Left cardiac atrium (tissue), 4 donors: ENCODE measurements around the gene BICDL1. TPM values are rescaled to one million over a fixed set of nuclear protein-coding genes. Genes with fewer than 3 reads are reported as not detected.
"Not testable (repeated sequence)": the region's sequence is repeated elsewhere in the genome, so short reads cannot be mapped to it uniquely, and the experiment has no call there.

Source experiments
- ATAC-seq, 2 donors: fragments of 200-7000 bp; cut with Tn5 transposase; one replicate each; pipeline ENCODE4 v1.9.1; 2020; ENCODE audit warnings: mild to moderate bottlenecking in 2 of 2, moderate library complexity in 2 of 2
- DNase-seq: peaks from one replicate; pipeline ENCODE4 v3.0.0-alpha.2; 2020
- intact Hi-C, 2 donors: fragments of 100-400 bp; cut with DNase I; formaldehyde crosslinking; loops; one replicate each; pipeline versions ENCODE4 v1.14.1 to v1.15.1; 2022 to 2023
- long read RNA-seq: library from polyadenylated mRNA; unstranded; transcript quantifications from one replicate; pipeline ENCODE4 v2.0.0, GENCODE V29; 2021
- total RNA-seq, 2 donors: library from RNA; stranded (reverse); fragmentation: NEBNext Ultra II Directional; extraction: Animal tissue kit (Norgen Biotek cat#: 25700); gene quantifications; one replicate each; pipeline ENCODE4 v1.2.1, GENCODE V29; 2021
- donor health status: DM: no; HTN: yes; CAD: no.
- donor health status: DM: no; HTN: yes; CAD: no; lungs with severe emphysema.
- donor health status: DM: yes; HTN: yes; CAD: no.
- donor health status: Dilated cardiomyopathy.

The BICDL1 gene, protein sequence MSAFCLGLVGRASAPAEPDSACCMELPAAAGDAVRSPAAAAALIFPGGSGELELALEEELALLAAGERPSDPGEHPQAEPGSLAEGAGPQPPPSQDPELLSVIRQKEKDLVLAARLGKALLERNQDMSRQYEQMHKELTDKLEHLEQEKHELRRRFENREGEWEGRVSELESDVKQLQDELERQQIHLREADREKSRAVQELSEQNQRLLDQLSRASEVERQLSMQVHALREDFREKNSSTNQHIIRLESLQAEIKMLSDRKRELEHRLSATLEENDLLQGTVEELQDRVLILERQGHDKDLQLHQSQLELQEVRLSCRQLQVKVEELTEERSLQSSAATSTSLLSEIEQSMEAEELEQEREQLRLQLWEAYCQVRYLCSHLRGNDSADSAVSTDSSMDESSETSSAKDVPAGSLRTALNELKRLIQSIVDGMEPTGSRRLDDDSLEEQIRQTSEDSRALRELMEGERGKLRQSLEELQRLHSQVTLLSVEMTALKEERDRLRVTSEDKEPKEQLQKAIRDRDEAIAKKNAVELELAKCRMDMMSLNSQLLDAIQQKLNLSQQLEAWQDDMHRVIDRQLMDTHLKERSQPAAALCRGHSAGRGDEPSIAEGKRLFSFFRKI
- total RNA-seq: 10 to 100 TPM; 12.6 to 13.4 TPM
- long read RNA-seq, partial matches to known transcripts: 3 of 9 reads
- long read RNA-seq, other reads (novel, unspliced or antisense): 5 of 9 reads

DNA sequence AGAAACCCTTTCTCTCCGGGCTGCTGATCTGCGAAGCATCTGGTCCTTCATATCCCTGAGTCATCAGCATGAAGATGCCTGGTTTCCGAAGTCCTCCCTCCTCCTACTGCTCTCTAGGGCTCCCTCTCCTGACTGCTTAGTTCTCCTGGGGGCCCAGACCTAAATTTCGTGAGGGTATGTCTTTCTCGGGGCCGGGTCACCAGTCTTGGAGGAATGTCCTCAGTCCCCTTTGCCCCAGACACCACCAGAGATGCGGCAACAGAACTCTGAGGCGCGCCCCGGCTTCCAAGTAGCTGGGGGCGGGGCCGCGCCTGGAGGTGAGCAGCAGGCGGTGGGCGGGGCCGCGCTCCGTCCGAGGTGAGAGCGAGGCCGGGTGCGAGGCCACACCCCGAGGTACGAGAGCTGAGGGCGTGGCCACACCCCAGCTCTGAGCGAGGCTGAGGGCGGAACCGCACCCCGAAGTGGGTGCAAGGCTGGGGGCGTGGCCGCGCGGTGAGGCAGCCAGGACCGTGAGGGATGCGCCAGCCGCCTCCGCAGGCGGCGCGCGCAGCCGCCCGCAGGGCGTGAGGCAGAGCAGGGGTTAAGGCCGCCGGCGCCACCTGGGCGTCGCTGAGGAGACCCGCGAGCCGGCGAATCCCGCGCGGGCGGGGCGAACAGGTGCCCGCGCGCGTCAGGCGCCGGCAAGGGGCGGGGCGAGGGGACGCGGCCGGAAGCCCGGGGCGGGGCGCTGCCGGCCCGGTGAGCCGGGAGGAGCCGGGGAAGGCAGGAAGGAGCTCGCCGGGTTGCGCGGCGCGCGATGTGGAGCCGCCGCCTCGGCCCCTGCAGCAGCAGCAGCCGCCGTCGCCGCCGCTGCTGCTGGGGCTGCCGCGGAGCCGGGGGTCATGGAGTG, at the start of gene BICDL1:
Gene BICDL1, plus strand, starts transcription at position 765 of the 889 bp plus-strand sequence. CDS start 633 bp downstream, outside the sequence.
- intact Hi-C loops: no loop called here
- ATAC-seq (peak; percentile 79 to 97), DNase-seq (peak; percentile 75)

DNA sequence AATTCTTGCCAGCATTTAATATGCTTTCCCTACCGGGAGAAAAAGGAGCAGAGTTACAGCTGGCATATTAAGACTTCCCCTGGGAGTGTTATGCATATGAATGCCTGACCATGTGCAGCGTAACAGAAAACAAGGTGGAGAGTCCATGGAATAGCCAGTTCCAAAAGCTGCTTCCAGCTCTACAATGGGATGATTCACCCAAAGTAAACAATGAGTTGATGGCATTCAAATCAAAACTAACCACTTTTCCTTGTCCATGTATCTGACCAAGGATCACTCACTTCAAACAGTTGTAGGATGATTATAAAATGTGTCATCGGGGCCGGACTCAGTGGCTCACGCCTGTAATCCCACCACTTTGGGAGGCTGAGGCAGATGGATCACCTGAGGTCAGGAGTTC, 48.1 kb upstream of the BICDL1 start:
- ATAC-seq (no peak), DNase-seq (no peak)
- intact Hi-C loops: no loop called here

DNA sequence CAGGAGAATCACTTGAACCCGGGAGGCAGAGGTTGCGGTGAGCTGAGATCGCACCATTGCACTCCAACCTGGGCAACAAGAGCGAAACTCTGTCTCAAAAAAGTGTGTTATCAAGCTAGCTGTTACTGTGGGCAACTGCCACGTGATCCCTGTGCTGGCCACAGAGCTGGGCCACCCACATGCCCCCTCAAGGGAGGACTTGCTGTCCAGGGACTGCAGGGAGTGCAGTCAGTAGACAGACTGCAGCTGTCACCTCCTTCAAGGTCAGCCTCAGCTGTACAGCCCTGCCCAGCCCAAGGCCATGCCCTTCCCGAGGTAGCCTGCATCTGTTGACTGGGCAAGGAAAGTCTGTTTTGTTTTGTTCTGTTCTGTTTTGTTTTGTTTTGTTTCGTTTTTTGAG, 46.6 kb upstream of the BICDL1 start:
- intact Hi-C loops: no loop called here
- DNase-seq: no peak
- ATAC-seq: no peak

DNA sequence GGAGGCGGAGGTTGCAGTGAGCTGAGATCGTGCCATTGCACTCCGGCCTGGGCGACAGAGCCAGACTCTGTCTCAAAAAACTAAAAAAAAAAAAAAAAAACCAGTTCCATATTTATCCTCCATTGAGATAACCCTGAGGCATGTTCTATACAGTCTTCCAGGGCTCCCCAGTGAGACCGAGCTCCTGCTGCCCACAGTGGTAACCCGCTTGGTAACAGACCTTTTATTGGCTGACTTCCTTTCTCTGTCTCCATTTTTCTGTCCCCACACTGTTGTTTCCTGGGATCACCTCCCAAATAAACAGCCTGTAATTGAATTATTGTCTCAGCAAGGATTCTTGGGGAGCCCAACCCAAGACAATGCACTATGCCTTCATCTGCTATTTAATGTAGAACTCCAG, 42.8 kb upstream of the BICDL1 start:
- ATAC-seq (no peak), DNase-seq (no peak)
- intact Hi-C loops: no loop called here

DNA sequence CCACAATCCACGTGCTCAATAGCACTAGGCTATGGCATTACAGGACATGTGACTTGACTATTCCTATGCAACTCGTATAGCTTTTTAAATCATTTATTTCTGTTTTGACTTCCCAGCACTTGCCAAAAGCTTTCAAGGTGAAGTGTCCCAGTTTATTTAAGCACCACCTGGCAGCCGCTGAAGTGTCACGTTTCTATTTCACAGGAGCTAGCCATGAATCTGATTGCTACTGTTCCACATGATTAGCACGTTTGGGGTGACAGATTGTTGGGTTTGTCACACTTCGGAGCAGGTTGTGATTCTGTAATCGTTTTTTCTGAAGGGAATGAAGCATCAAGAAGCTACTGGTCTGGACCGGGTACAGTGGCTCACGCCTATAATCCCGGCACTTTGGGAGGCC, 39.9 kb upstream of the BICDL1 start:
- DNase-seq (no peak), ATAC-seq (no peak)
- intact Hi-C loops: no loop called here

DNA sequence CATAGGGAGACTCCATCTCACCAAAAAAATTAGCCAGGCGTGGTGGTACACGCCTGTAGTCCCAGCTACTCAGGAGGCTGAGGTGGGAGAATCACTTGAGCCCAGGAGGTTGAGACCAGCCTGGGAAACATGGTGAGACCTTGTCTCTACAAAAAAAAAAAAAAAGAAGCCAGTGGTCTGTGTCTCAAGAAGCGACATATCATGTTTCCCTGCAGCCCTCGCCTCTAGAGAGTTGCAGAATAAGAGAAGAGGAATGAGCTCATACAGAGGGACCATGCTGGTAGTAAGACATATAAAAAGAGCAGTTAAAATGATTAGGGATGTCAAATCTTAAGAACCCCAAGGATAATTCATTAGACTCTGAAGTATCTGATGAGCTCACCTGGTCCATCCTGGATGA, 39.4 kb upstream of the BICDL1 start:
- ATAC-seq (no peak), DNase-seq (no peak)
- intact Hi-C loops: no loop called here

DNA sequence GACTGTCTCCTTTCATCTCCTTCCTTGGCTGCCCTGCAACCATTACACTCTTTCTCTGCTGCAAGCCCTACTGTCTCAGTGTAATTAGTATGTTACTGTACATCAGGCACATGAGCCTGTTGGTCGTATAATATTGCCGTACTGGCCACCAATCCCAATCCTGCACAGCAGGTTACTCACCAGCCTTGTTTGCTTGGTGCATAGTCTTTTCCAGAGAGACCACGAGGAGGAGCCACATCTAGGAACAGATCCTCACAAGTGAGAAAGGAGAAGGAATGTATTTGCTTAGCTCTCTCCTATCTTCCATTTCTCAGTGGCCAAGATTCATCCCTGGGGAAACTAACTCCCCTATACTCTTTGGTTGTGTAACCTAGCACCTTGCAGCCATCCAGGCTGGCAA, 33.0 kb upstream of the BICDL1 start:
- no peak for ATAC-seq
- intact Hi-C loops: no loop called here
- DNase-seq: no peak

DNA sequence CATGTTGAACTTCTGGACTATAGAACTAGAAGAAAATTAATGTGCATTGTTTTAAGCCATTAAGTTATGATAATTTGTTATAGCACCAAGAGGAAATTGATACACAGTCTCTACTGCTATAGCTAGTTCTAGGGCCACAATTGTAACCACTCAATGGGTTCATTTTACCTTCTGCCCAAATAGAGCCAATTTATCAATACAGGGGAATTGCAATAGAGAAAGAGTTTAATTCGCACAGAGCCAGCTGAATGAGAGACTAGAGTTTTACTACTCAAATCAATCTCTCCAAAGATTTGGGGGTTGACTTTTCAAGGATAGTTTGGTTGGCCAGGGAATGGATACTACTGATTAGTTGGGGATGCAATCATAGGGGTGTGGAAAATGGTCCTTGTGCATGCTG, 31.9 kb upstream of the BICDL1 start:
- ATAC-seq: no peak
- intact Hi-C loops: no loop called here
- DNase-seq: no peak

DNA sequence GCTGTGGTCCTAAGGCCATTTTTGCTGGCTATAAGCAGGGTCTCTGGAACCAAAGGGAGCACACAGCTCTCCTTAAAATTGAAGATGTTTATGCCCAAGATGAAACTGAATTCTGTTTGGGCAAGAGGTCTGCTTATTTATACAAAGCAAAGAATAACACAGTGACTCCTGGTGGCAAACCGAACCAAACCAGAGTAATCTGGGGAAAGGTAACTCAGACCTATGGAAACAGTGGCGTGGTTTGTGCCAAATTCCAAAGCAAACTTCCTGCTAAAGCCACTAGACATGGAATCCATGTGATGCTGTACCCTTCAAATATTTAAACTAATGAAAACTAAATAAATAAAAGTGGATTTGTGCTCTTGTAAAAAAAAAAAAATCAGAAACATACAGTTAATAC, 29.6 kb upstream of the BICDL1 start:
- no peak for ATAC-seq
- intact Hi-C loops: no loop called here
- DNase-seq: no peak

DNA sequence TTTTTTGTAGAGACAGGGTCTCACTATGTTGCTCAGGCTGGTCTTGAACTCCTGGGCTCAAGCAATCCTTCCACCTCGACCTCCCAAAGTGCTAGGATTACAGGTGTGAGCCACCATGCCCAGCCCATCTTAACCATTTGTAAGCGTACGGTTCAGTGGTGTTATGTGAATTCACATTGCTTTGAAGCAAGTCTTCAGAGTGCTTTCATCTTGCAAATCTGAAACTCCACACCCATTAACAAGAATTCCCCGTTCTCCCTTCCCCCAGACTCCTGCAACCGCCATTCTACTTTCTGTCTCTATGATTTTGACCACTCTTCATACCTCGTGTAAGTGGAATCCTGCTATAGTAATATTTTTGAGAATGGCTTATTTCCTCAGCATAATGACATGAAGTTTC, 24.9 kb upstream of the BICDL1 start:
- intact Hi-C loops: no loop called here
- ATAC-seq (no peak), DNase-seq (no peak)

DNA sequence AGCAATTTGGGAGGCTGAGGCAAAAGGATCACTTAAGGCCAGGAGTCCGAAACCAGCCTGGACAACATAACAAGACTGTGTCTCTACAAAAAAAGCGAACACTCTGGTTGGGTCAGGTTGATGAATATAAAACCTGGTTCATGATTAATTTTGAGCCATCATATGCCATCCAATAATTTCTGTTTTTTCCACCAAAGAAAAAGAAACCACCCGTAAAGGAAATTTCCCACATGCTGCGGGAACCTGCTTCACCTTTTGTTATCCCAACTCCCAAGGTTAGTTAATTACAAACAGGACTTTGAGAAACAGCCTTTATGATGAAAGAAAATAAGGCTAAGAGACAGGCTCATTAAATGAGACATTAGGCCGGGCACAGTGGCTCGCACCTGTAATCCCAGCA, 24.1 kb upstream of the BICDL1 start:
- intact Hi-C loops: no loop called here
- no peak for ATAC-seq
- DNase-seq: no peak

DNA sequence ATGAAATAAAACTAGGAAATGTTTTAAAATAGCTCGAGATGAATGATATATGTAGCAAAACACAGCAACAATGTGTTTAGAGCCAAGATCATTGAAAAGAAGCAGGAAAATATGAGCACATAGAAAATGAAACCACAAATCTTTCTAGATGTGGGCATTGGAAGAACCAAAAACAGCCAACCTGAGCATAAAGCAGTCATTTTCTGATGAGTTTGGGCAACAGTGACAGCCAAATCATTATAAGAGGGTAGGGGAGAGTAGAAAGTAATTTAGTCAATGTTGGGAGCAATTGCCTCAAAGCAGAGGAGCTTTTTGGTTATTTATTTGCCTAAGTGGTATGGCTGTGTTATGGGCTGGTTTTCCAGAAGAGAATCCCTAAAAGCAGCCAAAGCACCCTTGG, 8.8 kb upstream of the BICDL1 start:
- intact Hi-C loops: no loop called here
- DNase-seq: no peak
- no peak for ATAC-seq

DNA sequence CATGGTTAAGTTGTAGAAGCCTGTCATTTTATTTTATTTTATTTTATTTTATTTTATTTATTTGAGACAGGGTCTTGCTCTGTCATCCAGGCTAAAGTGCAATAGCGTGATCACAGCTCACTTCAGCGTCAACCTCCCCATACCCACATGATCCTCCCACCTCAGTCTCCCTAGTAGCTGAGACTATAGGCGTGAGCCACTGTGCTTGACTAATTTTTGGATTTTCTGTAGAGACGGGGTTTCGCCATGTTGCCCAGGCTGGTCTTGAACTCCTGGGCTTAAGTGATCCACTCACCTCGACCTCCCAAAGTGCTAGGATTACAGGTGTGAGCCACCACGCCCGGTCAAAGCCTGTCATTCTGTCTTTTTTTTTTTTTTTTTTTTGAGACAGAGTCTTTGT, 8.3 kb upstream of the BICDL1 start:
- intact Hi-C loops, ATAC-seq, DNase-seq: not testable (repeated sequence)

DNA sequence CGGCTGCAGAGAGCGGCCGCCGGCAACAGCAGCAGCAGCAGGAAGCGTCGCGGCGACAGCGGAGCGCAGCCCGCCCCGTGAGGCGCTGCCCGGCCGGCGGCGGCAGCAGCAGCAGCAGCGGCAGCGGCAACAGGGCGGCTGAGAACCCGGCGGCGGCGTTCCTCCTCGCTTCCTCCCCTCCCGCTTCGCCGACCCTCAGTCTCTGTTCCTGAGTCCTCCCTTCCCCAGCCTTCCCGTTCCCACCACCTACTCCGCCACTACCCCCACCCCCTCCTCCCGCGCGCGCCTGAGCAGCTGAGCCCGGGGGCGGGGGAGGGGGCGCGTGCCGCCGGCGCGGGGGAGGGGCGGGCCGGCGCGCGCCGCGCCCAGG, 310 bp downstream of the BICDL1 start:
- ATAC-seq: peak in 1 of 2 donors; percentile 31
- intact Hi-C loops: no loop called here
- peak; percentile 34 for DNase-seq

DNA sequence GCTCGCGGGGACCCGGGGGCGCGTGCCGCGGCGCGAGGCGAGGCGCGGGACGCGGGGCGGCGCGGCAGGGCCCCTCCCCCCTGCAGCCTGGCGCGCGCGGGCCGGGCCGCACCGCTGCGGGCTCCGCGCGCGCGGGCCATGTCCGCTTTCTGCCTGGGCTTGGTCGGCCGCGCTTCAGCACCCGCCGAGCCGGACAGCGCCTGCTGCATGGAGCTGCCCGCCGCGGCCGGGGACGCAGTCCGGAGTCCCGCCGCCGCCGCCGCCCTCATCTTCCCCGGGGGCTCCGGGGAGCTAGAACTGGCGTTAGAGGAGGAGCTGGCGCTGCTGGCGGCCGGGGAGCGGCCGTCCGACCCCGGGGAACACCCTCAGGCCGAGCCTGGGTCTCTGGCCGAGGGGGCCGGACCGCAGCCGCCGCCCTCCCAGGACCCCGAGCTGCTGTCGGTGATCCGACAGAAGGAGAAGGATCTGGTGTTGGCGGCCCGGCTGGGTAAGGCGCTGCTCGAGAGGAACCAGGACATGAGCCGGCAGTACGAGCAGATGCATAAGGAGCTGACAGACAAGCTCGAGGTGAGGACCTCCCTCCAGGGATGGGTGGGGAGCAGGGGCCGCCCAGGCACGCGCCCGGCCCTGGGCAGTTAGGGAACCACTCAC, 820 bp downstream of the BICDL1 start:
- ATAC-seq (peak; percentile 75 to 83), DNase-seq (peak; percentile 89)
- intact Hi-C loops: no loop called here

DNA sequence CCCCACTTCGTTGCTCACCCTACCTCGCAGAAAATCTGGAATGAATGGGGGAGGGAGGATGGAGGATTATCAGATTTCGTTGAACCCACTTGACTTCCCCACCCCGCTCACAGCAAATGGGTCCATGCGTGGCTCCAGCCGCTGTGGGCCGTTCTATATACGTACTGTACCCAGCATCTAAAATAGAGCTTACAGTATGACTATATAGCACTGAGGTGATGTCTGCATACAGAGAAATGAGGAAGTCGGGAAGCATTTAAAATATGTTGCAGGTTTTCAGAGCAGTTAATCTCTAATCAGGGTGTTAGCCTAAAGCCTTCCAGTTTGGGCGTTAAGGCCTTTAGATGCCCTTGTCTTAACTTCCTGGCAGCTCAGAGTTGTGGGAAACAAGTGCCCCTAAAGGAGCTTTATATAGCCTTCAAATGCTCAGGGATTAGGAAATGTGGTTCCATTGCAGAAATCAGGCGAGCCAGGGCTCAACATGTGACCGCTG, 1.4 kb downstream of the BICDL1 start:
- ATAC-seq (no peak), DNase-seq (no peak)
- intact Hi-C loops: no loop called here

DNA sequence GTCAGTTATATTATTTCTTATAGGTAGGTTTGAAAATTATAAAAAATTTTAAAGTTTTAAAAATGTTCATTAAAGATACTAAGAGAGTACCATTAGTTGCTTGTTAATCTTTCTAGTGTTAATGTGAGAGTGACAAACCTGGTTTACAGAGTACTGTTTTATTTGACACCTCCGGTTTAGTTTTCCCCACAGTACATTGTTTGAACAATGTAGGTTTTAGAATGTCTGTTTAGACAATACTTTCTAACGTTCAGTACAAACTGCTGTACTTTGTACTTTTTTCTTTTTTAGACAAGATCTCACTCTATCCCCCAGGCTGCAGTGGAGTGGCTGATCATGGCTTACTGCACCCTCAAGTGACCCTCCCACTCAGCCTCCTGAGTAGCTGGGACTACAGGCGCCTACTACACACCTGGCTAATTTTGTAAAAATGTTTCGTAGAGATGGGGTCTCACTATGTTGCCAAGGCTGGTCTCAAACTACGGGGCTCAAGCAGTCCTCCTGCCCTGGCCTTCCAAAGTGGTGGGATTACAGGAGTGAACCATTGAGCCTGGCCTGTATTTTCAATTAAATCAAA, 3.2 kb downstream of the BICDL1 start:
- intact Hi-C loops: no loop called here
- ATAC-seq (no peak), DNase-seq (no peak)

DNA sequence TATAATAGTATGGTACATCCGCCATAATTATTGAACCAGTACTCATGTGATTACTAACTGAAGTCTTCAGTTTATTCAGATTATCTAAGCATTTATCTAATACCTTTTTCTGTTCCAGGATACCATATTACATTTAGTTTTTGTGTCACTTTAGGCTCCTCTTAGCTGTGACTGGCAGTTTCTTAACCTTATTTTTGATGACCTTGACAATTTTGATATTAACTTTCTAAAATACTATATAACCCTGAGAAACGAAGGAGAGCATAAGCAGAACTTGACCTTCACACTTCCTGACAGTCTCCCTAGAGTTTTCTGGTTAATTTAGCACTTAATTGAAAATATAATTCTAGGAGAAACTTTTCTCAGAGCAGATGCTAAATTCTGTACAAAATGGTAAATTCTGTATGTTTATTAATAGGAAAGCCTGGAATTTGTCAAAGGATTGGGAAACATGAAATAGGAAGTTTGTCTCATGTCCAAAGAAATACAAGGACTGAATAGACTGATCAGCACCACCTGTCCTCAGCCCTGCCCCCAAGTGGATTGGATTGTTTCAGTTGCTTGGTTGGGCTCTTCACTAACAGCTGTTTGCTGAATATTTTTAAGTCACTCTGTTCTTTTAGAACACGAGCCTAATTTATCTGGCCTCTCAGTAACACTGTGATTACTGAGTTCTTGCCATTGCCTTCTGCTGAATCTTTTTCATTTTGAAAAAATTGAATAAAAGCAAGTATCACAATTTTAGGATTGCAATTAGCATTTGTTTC, 6.0 kb downstream of the BICDL1 start:
- intact Hi-C loops: no loop called here
- no peak for DNase-seq
- ATAC-seq: no peak
